ENCODE measurements around the gene ATP10A.

Gene ATP10A

GRCh38 chr15:25738171-25738965 lies 124.8 kb downstream of the ATP10A start:
- Histone ChIP-seq H3K27ac (replicated peaks; ENCODE audit: low read length) (no peak overlapping the region), H3K18ac (ENCODE audit: low read length) (no peak overlapping the region), H4K91ac (ENCODE audit: low read depth, low read length, poor library complexity) (no peak overlapping the region), H3K4me3 (ENCODE audit: low read length in 2 of 2) (no peak overlapping the region), H3K9me3 (replicated peaks in 1 of 2; ENCODE audit: control insufficient read depth in 2 of 2, insufficient read depth in 1 of 2, low read depth in 1 of 2, low read length in 2 of 2) (no peaks in the 10 kb centered on the region), H2BK12ac (ENCODE audit: low read length) (no peak overlapping the region), H3K4me2 (ENCODE audit: insufficient read depth, low read length, poor library complexity, severe bottlenecking) (no peak overlapping the region), H3K27me3 (ENCODE audit: control insufficient read depth in 3 of 3, insufficient read depth in 3 of 3, low read depth in 1 of 3, low read length in 3 of 3) (no peaks in the 10 kb centered on the region), H2BK120ac (ENCODE audit: low read depth, low read length) (no peak overlapping the region), H3K79me1 (ENCODE audit: low read depth, low read length) (no peaks in the 10 kb centered on the region), H3K36me3 (replicated peaks in 1 of 2; ENCODE audit: control insufficient read depth in 2 of 2, insufficient read depth in 2 of 2, low read length in 2 of 2) (no peaks in the 10 kb centered on the region), H2AFZ (ENCODE audit: low read length) (no peak overlapping the region), H2AK5ac (ENCODE audit: low read depth, low read length) (no peak overlapping the region), H3K4me1 (ENCODE audit: control insufficient read depth in 2 of 2, insufficient read depth in 1 of 2, low read depth in 1 of 2, low read length in 2 of 2) (peaks cover 14 to 21% of the 10 kb centered on the region in 2 donors), H3K4ac (ENCODE audit: low read length) (no peak overlapping the region), H3K14ac (ENCODE audit: low read length) (no peak overlapping the region), H3K23ac (ENCODE audit: low read depth, low read length, poor library complexity) (no peak overlapping the region), H2BK15ac (ENCODE audit: low read length) (no peak overlapping the region), H3K9ac (ENCODE audit: low read depth, low read length, poor library complexity) (no peak overlapping the region), H2BK5ac (ENCODE audit: low read length) (no peak overlapping the region), H4K8ac (ENCODE audit: low read depth, low read length) (no peak overlapping the region)
- WGBS, 2 donors (ENCODE audit: extremely low coverage in 2 of 2, insufficient read length in 2 of 2, insufficient replicate concordance in 1 of 2), result no CpG with 5 or more reads among the region's 7 CpGs
- DNase-seq (ENCODE audit: low spot score), result no peak

GRCh38 chr15:25737218-25737643 lies 125.9 kb downstream of the ATP10A start:
- Histone ChIP-seq H2BK15ac (ENCODE audit: low read length) (no peak overlapping the region), H3K9ac (ENCODE audit: low read depth, low read length, poor library complexity) (no peak overlapping the region), H3K4me1 (ENCODE audit: control insufficient read depth in 2 of 2, insufficient read depth in 1 of 2, low read depth in 1 of 2, low read length in 2 of 2) (peaks cover 7 to 14% of the 10 kb centered on the region in 2 donors), H2BK12ac (ENCODE audit: low read length) (no peak overlapping the region), H2BK5ac (ENCODE audit: low read length) (no peak overlapping the region), H3K4ac (ENCODE audit: low read length) (no peak overlapping the region), H3K9me3 (replicated peaks in 1 of 2; ENCODE audit: control insufficient read depth in 2 of 2, insufficient read depth in 1 of 2, low read depth in 1 of 2, low read length in 2 of 2) (no peaks in the 10 kb centered on the region), H3K4me3 (ENCODE audit: low read length in 2 of 2) (no peak overlapping the region), H3K27me3 (ENCODE audit: control insufficient read depth in 3 of 3, insufficient read depth in 3 of 3, low read depth in 1 of 3, low read length in 3 of 3) (no peaks in the 10 kb centered on the region), H4K91ac (ENCODE audit: low read depth, low read length, poor library complexity) (no peak overlapping the region), H3K79me1 (ENCODE audit: low read depth, low read length) (no peaks in the 10 kb centered on the region), H4K8ac (ENCODE audit: low read depth, low read length) (no peak overlapping the region), H2AFZ (ENCODE audit: low read length) (no peak overlapping the region), H2BK120ac (ENCODE audit: low read depth, low read length) (no peak overlapping the region), H3K27ac (replicated peaks; ENCODE audit: low read length) (no peak overlapping the region), H3K14ac (ENCODE audit: low read length) (no peak overlapping the region), H3K23ac (ENCODE audit: low read depth, low read length, poor library complexity) (no peak overlapping the region), H3K4me2 (ENCODE audit: insufficient read depth, low read length, poor library complexity, severe bottlenecking) (no peak overlapping the region), H2AK5ac (ENCODE audit: low read depth, low read length) (no peak overlapping the region), H3K36me3 (replicated peaks in 1 of 2; ENCODE audit: control insufficient read depth in 2 of 2, insufficient read depth in 2 of 2, low read length in 2 of 2) (no peaks in the 10 kb centered on the region), H3K18ac (ENCODE audit: low read length) (no peak overlapping the region)
- DNase-seq (ENCODE audit: low spot score), result no peak
- WGBS, 2 donors (ENCODE audit: extremely low coverage in 2 of 2, insufficient read length in 2 of 2, insufficient replicate concordance in 1 of 2), result no CpG with 5 or more reads among the region's 4 CpGs

- no peak overlapping the region for H3K9ac ChIP-seq (ENCODE audit: low read depth, low read length, poor library complexity)
- no peak overlapping the region for H2BK15ac ChIP-seq (ENCODE audit: low read length)
- H3K18ac ChIP-seq (ENCODE audit: low read length), result no peak overlapping the region
- no peak overlapping the region for H2AK5ac ChIP-seq (ENCODE audit: low read depth, low read length)
- peaks cover 2 to 9% of the 10 kb centered on the region in 2 donors for H3K4me1 ChIP-seq (ENCODE audit: control insufficient read depth in 2 of 2, insufficient read depth in 1 of 2, low read depth in 1 of 2, low read length in 2 of 2)
- H3K14ac ChIP-seq (ENCODE audit: low read length), result no peak overlapping the region
- no peak overlapping the region for H2BK120ac ChIP-seq (ENCODE audit: low read depth, low read length)
- no peak overlapping the region for H3K4me3 ChIP-seq (ENCODE audit: low read length in 2 of 2)
- no peak for DNase-seq (ENCODE audit: low spot score)
- H2AFZ ChIP-seq (ENCODE audit: low read length), result no peak overlapping the region
- no peak overlapping the region for H3K4me2 ChIP-seq (ENCODE audit: insufficient read depth, low read length, poor library complexity, severe bottlenecking)
- no peaks in the 10 kb centered on the region for H3K27me3 ChIP-seq (ENCODE audit: control insufficient read depth in 3 of 3, insufficient read depth in 3 of 3, low read depth in 1 of 3, low read length in 3 of 3)
- H2BK12ac ChIP-seq (ENCODE audit: low read length), result no peak overlapping the region
- H3K36me3 ChIP-seq (replicated peaks in 1 of 2; ENCODE audit: control insufficient read depth in 2 of 2, insufficient read depth in 2 of 2, low read length in 2 of 2), result no peaks in the 10 kb centered on the region
- no peak overlapping the region for H3K27ac ChIP-seq (replicated peaks; ENCODE audit: low read length)
- H3K79me1 ChIP-seq (ENCODE audit: low read depth, low read length), result no peaks in the 10 kb centered on the region
- H2BK5ac ChIP-seq (ENCODE audit: low read length), result no peak overlapping the region
- H4K91ac ChIP-seq (ENCODE audit: low read depth, low read length, poor library complexity), result no peak overlapping the region
- H3K9me3 ChIP-seq (replicated peaks in 1 of 2; ENCODE audit: control insufficient read depth in 2 of 2, insufficient read depth in 1 of 2, low read depth in 1 of 2, low read length in 2 of 2), result no peaks in the 10 kb centered on the region
- H4K8ac ChIP-seq (ENCODE audit: low read depth, low read length), result no peak overlapping the region
- H3K4ac ChIP-seq (ENCODE audit: low read length), result no peak overlapping the region
- H3K23ac ChIP-seq (ENCODE audit: low read depth, low read length, poor library complexity), result no peak overlapping the region
- WGBS, 2 donors (ENCODE audit: extremely low coverage in 2 of 2, insufficient read length in 2 of 2, insufficient replicate concordance in 1 of 2), result no CpG with 5 or more reads among the region's 3 CpGs
These were observed 126.7 kb downstream of the ATP10A start for GRCh38 chr15:25736461-25736860.

GRCh38 chr15:25735550-25736384 lies 127.4 kb downstream of the ATP10A start:
- no CpG with 5 or more reads among the region's 30 CpGs for WGBS, 2 donors (ENCODE audit: extremely low coverage in 2 of 2, insufficient read length in 2 of 2, insufficient replicate concordance in 1 of 2)
- Histone ChIP-seq H3K9me3 (replicated peaks in 1 of 2; ENCODE audit: control insufficient read depth in 2 of 2, insufficient read depth in 1 of 2, low read depth in 1 of 2, low read length in 2 of 2) (no peaks in the 10 kb centered on the region), H2BK12ac (ENCODE audit: low read length) (no peak overlapping the region), H3K27ac (replicated peaks; ENCODE audit: low read length) (no peak overlapping the region), H3K4ac (ENCODE audit: low read length) (no peak overlapping the region), H3K23ac (ENCODE audit: low read depth, low read length, poor library complexity) (no peak overlapping the region), H2AFZ (ENCODE audit: low read length) (no peak overlapping the region), H3K4me3 (ENCODE audit: low read length in 2 of 2) (no peak overlapping the region), H3K79me1 (ENCODE audit: low read depth, low read length) (no peaks in the 10 kb centered on the region), H3K36me3 (replicated peaks in 1 of 2; ENCODE audit: control insufficient read depth in 2 of 2, insufficient read depth in 2 of 2, low read length in 2 of 2) (no peaks in the 10 kb centered on the region), H2BK5ac (ENCODE audit: low read length) (no peak overlapping the region), H3K27me3 (ENCODE audit: control insufficient read depth in 3 of 3, insufficient read depth in 3 of 3, low read depth in 1 of 3, low read length in 3 of 3) (no peaks in the 10 kb centered on the region), H3K9ac (ENCODE audit: low read depth, low read length, poor library complexity) (no peak overlapping the region), H3K4me2 (ENCODE audit: insufficient read depth, low read length, poor library complexity, severe bottlenecking) (no peak overlapping the region), H2BK15ac (ENCODE audit: low read length) (no peak overlapping the region), H2BK120ac (ENCODE audit: low read depth, low read length) (no peak overlapping the region), H3K18ac (ENCODE audit: low read length) (no peak overlapping the region), H4K8ac (ENCODE audit: low read depth, low read length) (no peak overlapping the region), H2AK5ac (ENCODE audit: low read depth, low read length) (no peak overlapping the region), H3K14ac (ENCODE audit: low read length) (no peak overlapping the region), H3K4me1 (ENCODE audit: control insufficient read depth in 2 of 2, insufficient read depth in 1 of 2, low read depth in 1 of 2, low read length in 2 of 2) (peaks cover 2 to 9% of the 10 kb centered on the region in 2 donors), H4K91ac (ENCODE audit: low read depth, low read length, poor library complexity) (no peak overlapping the region)
- DNase-seq (ENCODE audit: low spot score), result no peak
